Caco-2 (cell line): Measurements from ENCODE around the gene IGSF11. TPM values are rescaled to one million over a fixed set of nuclear protein-coding genes. Genes with fewer than 3 reads are reported as not detected.

Experiments
- BruUV-seq: library from RNA; stranded (reverse); fragments of 400-500 nt; replicated peaks from 2 replicates; lab custom pipeline; 2021; lab: Mats Ljungman, UMichigan
- CTCF ChIA-PET: fragments of 300-600 bp; sonication (Branson Sonifier 250); formaldehyde crosslinking; loops from one replicate; lab custom pipeline; 2022; ENCODE audit warnings: antibody characterized with exemption; lab: Charles Lee
- POLR2A ChIA-PET: fragments of 300-600 bp; sonication (Branson Sonifier 250); formaldehyde crosslinking; loops from one replicate; lab custom pipeline; 2022; ENCODE audit warnings: antibody characterized with exemption; lab: Charles Lee
- DNase-seq, 2 experiments: peaks; one replicate each; pipeline versions ENCODE4 v3.0.0 to v3.0.0-alpha.2; 2020 to 2022
- H3K27me3 ChIP-seq: replicated peaks from 2 replicates; pipeline ENCODE4 v1.6.0; 2011; ENCODE audit warnings: low read length; ENCODE audit not compliant: control insufficient read depth, insufficient read depth
- H3K36me3 ChIP-seq: 2 replicates; pipeline ENCODE4 v1.5.1; 2011; ENCODE audit warnings: low read length; ENCODE audit not compliant: control insufficient read depth, insufficient read depth
- H3K4me1 ChIP-seq: fragments of 250-450 bp; sonication (Bioruptor Pico); 2 replicates; pipeline ENCODE4 v1.5.1; 2020; ENCODE audit warnings: mild to moderate bottlenecking
- H3K4me3 ChIP-seq: 2 replicates; pipeline ENCODE4 v1.5.1; 2011; ENCODE audit warnings: low read depth, mild to moderate bottlenecking, control low read depth, low read length
- H3K9me3 ChIP-seq: fragments of 250-450 bp; sonication (Bioruptor Pico); 2 replicates; pipeline ENCODE4 v1.5.1; 2020; ENCODE audit warnings: mild to moderate bottlenecking, moderate library complexity
- H3K27ac Mint-ChIP-seq: one replicate; pipeline ENCODE4 v1.8.0; 2022; ENCODE audit warnings: mixed read lengths; ENCODE audit not compliant: unreplicated experiment
- H3K27me3 Mint-ChIP-seq: one replicate; pipeline ENCODE4 v1.8.0; 2022; ENCODE audit warnings: mixed read lengths; ENCODE audit not compliant: insufficient read depth, unreplicated experiment
- H3K36me3 Mint-ChIP-seq: one replicate; pipeline ENCODE4 v1.8.0; 2022; ENCODE audit warnings: mild to moderate bottlenecking, mixed read lengths; ENCODE audit not compliant: insufficient read depth, unreplicated experiment
- H3K4me1 Mint-ChIP-seq: one replicate; pipeline ENCODE4 v1.8.0; 2022; ENCODE audit warnings: low read depth, mixed read lengths; ENCODE audit not compliant: unreplicated experiment
- H3K4me3 Mint-ChIP-seq: one replicate; pipeline ENCODE4 v1.8.0; 2022; ENCODE audit warnings: mild to moderate bottlenecking, moderate library complexity, mixed read lengths; ENCODE audit not compliant: unreplicated experiment
- H3K9me3 Mint-ChIP-seq: one replicate; pipeline ENCODE4 v1.8.0; 2022; ENCODE audit warnings: mixed read lengths; ENCODE audit not compliant: unreplicated experiment
- intact Hi-C: fragments of 100-400 bp; cut with micrococcal nuclease; formaldehyde crosslinking; loops from one replicate; pipeline ENCODE4 v1.10.0; 2022; ENCODE audit not compliant: unreplicated experiment
- total RNA-seq: library from RNA; stranded (reverse); gene quantifications from 2 replicates; pipeline ENCODE4 v1.2.3, GENCODE V29; 2022
- TF ChIP-seq, protein P1 (sequence below), 2 experiments: fragments of 200-600 bp in 1 of 2; IDR thresholded peaks; 1 replicate in 1 of 2; 2 replicates in 1 of 2; pipeline versions ENCODE4 v1.5.1 to v1.8.0; 2011 to 2022; ENCODE audit warnings: antibody characterized with exemption in 1 of 2, control low read depth in 1 of 2, inconsistent platforms in 1 of 2, low read depth in 1 of 2, low read length in 1 of 2, mild to moderate bottlenecking in 1 of 2, moderate library complexity in 1 of 2; ENCODE audit not compliant: insufficient read depth in 1 of 2, severe bottlenecking in 1 of 2, unreplicated experiment in 1 of 2

Gene IGSF11
- total RNA-seq, 1 experiment from 2014 or later: 0.41 TPM

DNA sequence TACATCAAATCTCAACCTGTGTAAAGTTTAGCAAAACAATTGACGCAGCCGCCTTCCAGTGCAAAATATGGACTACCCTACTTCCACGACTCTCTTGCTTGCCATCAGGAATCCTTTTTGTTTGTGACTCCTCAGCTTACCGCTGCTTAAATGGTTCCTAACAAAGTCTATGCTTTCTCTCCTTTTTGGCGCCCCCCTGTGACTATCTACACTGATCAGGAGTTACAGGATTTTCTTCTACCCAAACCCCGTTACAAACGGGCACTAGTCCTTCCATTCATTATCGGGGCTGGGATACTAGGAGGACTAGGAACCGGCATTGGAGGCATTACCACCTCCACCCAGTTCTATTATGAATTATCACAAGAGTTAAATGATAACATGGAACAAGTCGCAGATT lies 184.0 kb downstream of the IGSF11 start:
- Histone ChIP-seq H3K36me3 (no peaks in the 10 kb centered on the region), H3K27me3 (no peaks in the 10 kb centered on the region), H3K4me1 (no peaks in the 10 kb centered on the region), H3K4me3 (no peak overlapping the region), H3K9me3 (no peaks in the 10 kb centered on the region)
- peaks cover 2% of the 10 kb centered on the region for H3K27me3 Mint-ChIP-seq
- no peak overlapping the region for H3K27ac Mint-ChIP-seq
- TF ChIP-seq, protein P1, sequence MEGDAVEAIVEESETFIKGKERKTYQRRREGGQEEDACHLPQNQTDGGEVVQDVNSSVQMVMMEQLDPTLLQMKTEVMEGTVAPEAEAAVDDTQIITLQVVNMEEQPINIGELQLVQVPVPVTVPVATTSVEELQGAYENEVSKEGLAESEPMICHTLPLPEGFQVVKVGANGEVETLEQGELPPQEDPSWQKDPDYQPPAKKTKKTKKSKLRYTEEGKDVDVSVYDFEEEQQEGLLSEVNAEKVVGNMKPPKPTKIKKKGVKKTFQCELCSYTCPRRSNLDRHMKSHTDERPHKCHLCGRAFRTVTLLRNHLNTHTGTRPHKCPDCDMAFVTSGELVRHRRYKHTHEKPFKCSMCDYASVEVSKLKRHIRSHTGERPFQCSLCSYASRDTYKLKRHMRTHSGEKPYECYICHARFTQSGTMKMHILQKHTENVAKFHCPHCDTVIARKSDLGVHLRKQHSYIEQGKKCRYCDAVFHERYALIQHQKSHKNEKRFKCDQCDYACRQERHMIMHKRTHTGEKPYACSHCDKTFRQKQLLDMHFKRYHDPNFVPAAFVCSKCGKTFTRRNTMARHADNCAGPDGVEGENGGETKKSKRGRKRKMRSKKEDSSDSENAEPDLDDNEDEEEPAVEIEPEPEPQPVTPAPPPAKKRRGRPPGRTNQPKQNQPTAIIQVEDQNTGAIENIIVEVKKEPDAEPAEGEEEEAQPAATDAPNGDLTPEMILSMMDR (IDR thresholded peaks at IDR 0.05; ENCODE audit: insufficient read depth in 1 of 2, low read depth in 1 of 2, low read length in 1 of 2, severe bottlenecking in 1 of 2, unreplicated experiment in 1 of 2): no peak
- H3K4me1 Mint-ChIP-seq: no peaks in the 10 kb centered on the region
- H3K4me3 Mint-ChIP-seq: no peak overlapping the region
- ChIA-PET POLR2A (no interaction called here), CTCF (no interaction called here)
- BruUV-seq: no TSS peak
- intact Hi-C loops: no loop called here
- no peaks in the 10 kb centered on the region for H3K36me3 Mint-ChIP-seq
- peaks cover 17% of the 10 kb centered on the region for H3K9me3 Mint-ChIP-seq
- DNase-seq: no peak

Other genes starting within 250 kb of the IGSF11 start
- gene TEX55, start 111.3 kb upstream of the IGSF11 start, total RNA-seq: not detected in 2 replicates
- 0.46 and 0.50 TPM in 2 replicates for gene UPK1B, start 138.8 kb upstream of the IGSF11 start, total RNA-seq
- 56.9 and 59.7 TPM in 2 replicates for gene B4GALT4, start 206.0 kb upstream of the IGSF11 start, total RNA-seq